SK-N-SH (cell line): Measurements from ENCODE around the gene GPR12. TPM values are rescaled to one million over a fixed set of nuclear protein-coding genes. Genes with fewer than 3 reads are reported as not detected.

Source experiments
- CTCF ChIA-PET: fragments of 300-600, 350-600 bp; formaldehyde crosslinking; extraction: SDS; loops from one replicate; lab custom pipeline; 2021; lab: Yijun Ruan, JAX
- POLR2A ChIA-PET: fragments of 350-600 bp; sonication (Branson Sonifier 250); formaldehyde crosslinking; extraction: SDS; loops from one replicate; lab custom pipeline; 2020; ENCODE audit warnings: antibody characterized with exemption, inconsistent platforms; lab: Yijun Ruan, JAX
- DNase-seq: peaks from one replicate; pipeline ENCODE4 v3.0.0; 2012
- H2AFZ ChIP-seq: fragments of 200-600 bp; sonication (generic); 2 replicates; pipeline ENCODE4 v1.8.1; 2016; ENCODE audit warnings: antibody characterized with exemption, mild to moderate bottlenecking, low read depth
- H3F3A ChIP-seq: fragments of 200-600 bp; sonication (generic); replicated peaks from 2 replicates; pipeline ENCODE3; 2016; ENCODE audit warnings: antibody characterized with exemption, mild to moderate bottlenecking; ENCODE audit not compliant: insufficient read depth
- H3K27ac ChIP-seq, 2 experiments: fragments of 200-500 bp in 1 of 2; fragments of 200-600 bp in 1 of 2; sonication (Bioruptor generic) in 1 of 2; sonication (generic), shearing (Covaris generic) in 1 of 2; 2 replicates each; pipeline versions ENCODE4 v1.5.1 to v1.6.1; 2014 to 2016; ENCODE audit warnings: low read depth in 2 of 2, inconsistent platforms in 1 of 2, low read length in 1 of 2, mild to moderate bottlenecking in 1 of 2, mixed read lengths in 1 of 2
- H3K27me3 ChIP-seq: fragments of 200-600 bp; sonication (generic), shearing (Covaris generic); 2 replicates; pipeline ENCODE4 v1.6.1; 2016; ENCODE audit warnings: mixed run types; ENCODE audit not compliant: insufficient read depth
- H3K36me3 ChIP-seq, 2 experiments: fragments of 200-500 bp in 1 of 2; fragments of 200-600 bp in 1 of 2; sonication (Bioruptor generic) in 1 of 2; sonication (generic) in 1 of 2; replicated peaks in 1 of 2; 2 replicates each; pipeline versions ENCODE3 to v1.5.1; 2014 to 2016; ENCODE audit warnings: low read length in 1 of 2, mild to moderate bottlenecking in 1 of 2; ENCODE audit not compliant: insufficient read depth in 2 of 2, control insufficient read depth in 1 of 2
- H3K4me1 ChIP-seq, 2 experiments: fragments of 200-500 bp in 1 of 2; fragments of 200-600 bp in 1 of 2; sonication (Bioruptor generic) in 1 of 2; sonication (generic), shearing (Covaris generic) in 1 of 2; 2 replicates each; pipeline versions ENCODE4 v1.5.1 to v1.6.1; 2014 to 2016; ENCODE audit warnings: low read depth in 1 of 2, low read length in 1 of 2, mixed run types in 1 of 2; ENCODE audit not compliant: insufficient read depth in 2 of 2, control insufficient read depth in 1 of 2
- H3K4me2 ChIP-seq: fragments of 200-600 bp; sonication (generic), shearing (Covaris generic); 2 replicates; pipeline ENCODE4 v1.6.1; 2017; ENCODE audit warnings: mixed run types
- H3K4me3 ChIP-seq, 2 experiments: fragments of 200-500 bp in 1 of 2; fragments of 200-600 bp in 1 of 2; sonication (Bioruptor generic) in 1 of 2; sonication (generic), shearing (Covaris generic) in 1 of 2; 2 replicates each; pipeline versions ENCODE4 v1.5.1 to v1.8.1; 2014 to 2016; ENCODE audit warnings: low read depth in 2 of 2, inconsistent platforms in 1 of 2, low read length in 1 of 2, mild to moderate bottlenecking in 1 of 2, mixed read lengths in 1 of 2, moderate library complexity in 1 of 2
- H3K79me2 ChIP-seq: fragments of 200-600 bp; sonication (generic); 2 replicates; pipeline ENCODE4 v1.8.1; 2017; ENCODE audit warnings: mild to moderate bottlenecking; ENCODE audit not compliant: insufficient read depth
- H3K9ac ChIP-seq: fragments of 200-600 bp; sonication (generic); 2 replicates; pipeline ENCODE4 v1.6.1; 2017; ENCODE audit warnings: mixed run types
- H3K9me2 ChIP-seq: fragments of 200-600 bp; sonication (generic); 2 replicates; pipeline ENCODE4 v1.6.1; 2017; ENCODE audit warnings: mixed run types
- H3K9me3 ChIP-seq: fragments of 200-600 bp; sonication (generic); 2 replicates; pipeline ENCODE4 v1.6.1; 2017; ENCODE audit warnings: mixed run types, mild to moderate bottlenecking, moderate library complexity
- H4K20me1 ChIP-seq: fragments of 200-600 bp; sonication (generic); 2 replicates; pipeline ENCODE4 v1.6.1; 2017; ENCODE audit warnings: mild to moderate bottlenecking, mixed run types; ENCODE audit not compliant: insufficient read depth
- MEF2A ChIP-seq: IDR thresholded peaks from 2 replicates; pipeline ENCODE4 v1.4.0; 2012; ENCODE audit warnings: low read depth, borderline replicate concordance
- MXI1 ChIP-seq: IDR thresholded peaks from 2 replicates; pipeline ENCODE4 v1.6.1; 2012; ENCODE audit warnings: mild to moderate bottlenecking, low read depth, low read length, improper control_type of control experiment
- NFIC ChIP-seq: IDR thresholded peaks from 2 replicates; pipeline ENCODE4 v1.4.0; 2012; ENCODE audit warnings: borderline replicate concordance
- NRF1 ChIP-seq: IDR thresholded peaks from 2 replicates; pipeline ENCODE4 v1.6.1; 2012; ENCODE audit warnings: low read depth, mild to moderate bottlenecking, low read length
- POLR2AphosphoS5 ChIP-seq: IDR thresholded peaks from 2 replicates; pipeline ENCODE4 v1.6.1; 2012; ENCODE audit warnings: low read depth, low read length
- RCOR1 ChIP-seq: fragments of 150-350 bp; IDR thresholded peaks from 2 replicates; pipeline ENCODE4 v1.6.1; 2017; ENCODE audit warnings: antibody characterized with exemption, low read length
- RXRA ChIP-seq: IDR thresholded peaks from 2 replicates; pipeline ENCODE4 v1.4.0; 2012; ENCODE audit warnings: low read depth, mild to moderate bottlenecking, borderline replicate concordance
- TAF1 ChIP-seq: IDR thresholded peaks from 2 replicates; pipeline ENCODE4 v1.6.1; 2012; ENCODE audit warnings: low read depth, mild to moderate bottlenecking, low read length, moderate library complexity, borderline replicate concordance
- TEAD4 ChIP-seq: IDR thresholded peaks from 2 replicates; pipeline ENCODE4 v1.4.0; 2012; ENCODE audit warnings: mild to moderate bottlenecking, borderline replicate concordance; ENCODE audit not compliant: insufficient read depth
- YY1 ChIP-seq: IDR thresholded peaks from 2 replicates; pipeline ENCODE4 v1.4.0; 2012; ENCODE audit warnings: low read depth, mild to moderate bottlenecking
- WGBS: methylation state at CpG from one replicate; pipeline ENCODE4 v1.1.6; 2017; ENCODE audit warnings: low lambda C conversion rate; 5-methylcytosine and 5-hydroxymethylcytosine counted together
- polyA plus RNA-seq, 3 experiments: library from polyadenylated mRNA; depleted of rRNA; stranded (reverse); fragments of >200 nt; gene quantifications; 2 replicates each; pipeline ENCODE4 v1.2.3, GENCODE V29; 2012
- TF ChIP-seq, protein P1 (sequence below): IDR thresholded peaks from 2 replicates; pipeline ENCODE4; 2012
- TF ChIP-seq, protein P2 (sequence below): fragments of 150-350 bp; IDR thresholded peaks from 2 replicates; pipeline ENCODE4 v1.6.1; 2017; ENCODE audit warnings: antibody characterized with exemption, low read length, low read depth, borderline replicate concordance
- TF ChIP-seq, protein P3 (sequence below): fragments of 150-350 bp; IDR thresholded peaks from 2 replicates; pipeline ENCODE4 v1.6.1; 2016; ENCODE audit warnings: mild to moderate bottlenecking, low read depth, low read length
- TF ChIP-seq, protein P4 (sequence below): IDR thresholded peaks from 2 replicates; pipeline ENCODE4 v1.4.0; 2012; ENCODE audit warnings: low read depth, borderline replicate concordance
- TF ChIP-seq, protein P5 (sequence below): fragments of 200-600 bp; sonication (generic); IDR thresholded peaks from 2 replicates; pipeline ENCODE4 v1.6.1; 2017; ENCODE audit warnings: antibody characterized with exemption, mild to moderate bottlenecking, moderate library complexity

Gene GPR12
- polyA plus RNA-seq, 1 of the 3 experiments (the other 2 are of a cell fraction): not detected

GRCh38 chr13:26786651-26787295, 26.2 kb upstream of the GPR12 start:
- H2AFZ ChIP-seq: no peak overlapping the region
- H3K9me3 ChIP-seq: no peaks in the 10 kb centered on the region
- H3K9ac ChIP-seq: no peak overlapping the region
- H3K79me2 ChIP-seq: no peaks in the 10 kb centered on the region
- no peak overlapping the region for H3K27ac ChIP-seq
- no peaks in the 10 kb centered on the region for H3F3A ChIP-seq
- no peaks in the 10 kb centered on the region for H3K27me3 ChIP-seq
- ChIA-PET POLR2A (no interaction called here), CTCF (interaction anchor here (1.5 to 1.9 kb wide), 2 partner anchors 86 to 144 kb away, joined by 4 to 7 read pairs; no protein-coding TSS in a partner anchor)
- H3K9me2 ChIP-seq: no peaks in the 10 kb centered on the region
- WGBS: 42% methylated on average over 2 of the region's 2 CpGs
- H3K4me1 ChIP-seq: no peaks in the 10 kb centered on the region
- H4K20me1 ChIP-seq: no peaks in the 10 kb centered on the region
- H3K36me3 ChIP-seq: no peaks in the 10 kb centered on the region
- DNase-seq: no peak
- H3K4me3 ChIP-seq: no peak overlapping the region
- no peak overlapping the region for H3K4me2 ChIP-seq
- TF ChIP-seq, protein P1, sequence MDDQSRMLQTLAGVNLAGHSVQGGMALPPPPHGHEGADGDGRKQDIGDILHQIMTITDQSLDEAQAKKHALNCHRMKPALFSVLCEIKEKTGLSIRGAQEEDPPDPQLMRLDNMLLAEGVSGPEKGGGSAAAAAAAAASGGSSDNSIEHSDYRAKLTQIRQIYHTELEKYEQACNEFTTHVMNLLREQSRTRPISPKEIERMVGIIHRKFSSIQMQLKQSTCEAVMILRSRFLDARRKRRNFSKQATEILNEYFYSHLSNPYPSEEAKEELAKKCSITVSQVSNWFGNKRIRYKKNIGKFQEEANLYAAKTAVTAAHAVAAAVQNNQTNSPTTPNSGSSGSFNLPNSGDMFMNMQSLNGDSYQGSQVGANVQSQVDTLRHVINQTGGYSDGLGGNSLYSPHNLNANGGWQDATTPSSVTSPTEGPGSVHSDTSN: no peak
- TF ChIP-seq MXI1: no peak
- TF ChIP-seq RXRA: no peak
- TF ChIP-seq, protein P2, sequence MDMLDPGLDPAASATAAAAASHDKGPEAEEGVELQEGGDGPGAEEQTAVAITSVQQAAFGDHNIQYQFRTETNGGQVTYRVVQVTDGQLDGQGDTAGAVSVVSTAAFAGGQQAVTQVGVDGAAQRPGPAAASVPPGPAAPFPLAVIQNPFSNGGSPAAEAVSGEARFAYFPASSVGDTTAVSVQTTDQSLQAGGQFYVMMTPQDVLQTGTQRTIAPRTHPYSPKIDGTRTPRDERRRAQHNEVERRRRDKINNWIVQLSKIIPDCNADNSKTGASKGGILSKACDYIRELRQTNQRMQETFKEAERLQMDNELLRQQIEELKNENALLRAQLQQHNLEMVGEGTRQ: no peak
- TF ChIP-seq, protein P3, sequence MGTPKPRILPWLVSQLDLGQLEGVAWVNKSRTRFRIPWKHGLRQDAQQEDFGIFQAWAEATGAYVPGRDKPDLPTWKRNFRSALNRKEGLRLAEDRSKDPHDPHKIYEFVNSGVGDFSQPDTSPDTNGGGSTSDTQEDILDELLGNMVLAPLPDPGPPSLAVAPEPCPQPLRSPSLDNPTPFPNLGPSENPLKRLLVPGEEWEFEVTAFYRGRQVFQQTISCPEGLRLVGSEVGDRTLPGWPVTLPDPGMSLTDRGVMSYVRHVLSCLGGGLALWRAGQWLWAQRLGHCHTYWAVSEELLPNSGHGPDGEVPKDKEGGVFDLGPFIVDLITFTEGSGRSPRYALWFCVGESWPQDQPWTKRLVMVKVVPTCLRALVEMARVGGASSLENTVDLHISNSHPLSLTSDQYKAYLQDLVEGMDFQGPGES: no peak
- TF ChIP-seq TEAD4: no peak

DNA sequence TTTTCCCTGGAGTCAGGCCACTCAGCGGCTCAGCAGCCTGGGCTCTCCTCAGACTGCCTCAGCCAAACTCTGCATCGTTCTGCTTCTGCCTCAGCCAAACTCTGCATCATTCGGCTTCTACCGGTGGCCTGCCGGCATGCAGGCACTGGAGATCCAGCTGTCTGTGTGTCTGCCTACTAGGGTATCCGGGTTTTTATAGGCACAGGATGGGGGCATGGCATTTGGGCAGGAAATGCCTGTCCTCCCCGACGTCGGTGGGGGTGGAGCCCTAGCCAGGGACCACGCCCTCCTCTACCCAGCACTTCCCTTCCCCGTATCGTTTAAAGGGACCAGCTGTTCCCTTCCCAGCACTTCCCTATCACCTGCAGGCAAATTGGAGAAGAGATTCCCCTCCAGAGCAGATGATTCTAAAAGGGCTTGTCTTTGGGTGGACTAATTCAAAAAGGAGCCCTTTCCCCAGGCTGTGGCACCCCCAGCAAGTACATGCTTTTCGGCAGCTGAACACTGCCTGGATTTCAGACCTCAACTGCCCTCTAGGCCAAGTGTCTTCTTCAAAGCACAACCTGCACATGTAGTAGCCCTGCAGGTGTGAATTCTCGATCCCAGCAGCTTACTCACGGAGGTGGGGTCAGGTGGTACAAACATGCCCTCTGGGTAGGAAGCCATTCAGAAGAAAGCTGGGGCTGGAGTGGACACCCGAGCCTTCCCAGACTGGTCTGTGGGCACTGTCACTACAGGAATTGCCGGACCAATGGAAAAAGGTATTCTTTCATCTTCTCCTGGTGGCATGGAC, 25.4 kb upstream of the GPR12 start:
- Histone ChIP-seq H3K27ac (no peak overlapping the region), H3K4me2 (no peak overlapping the region), H3K36me3 (no peaks in the 10 kb centered on the region), H4K20me1 (no peaks in the 10 kb centered on the region), H3K79me2 (no peaks in the 10 kb centered on the region), H3K9ac (no peak overlapping the region), H3K9me3 (no peaks in the 10 kb centered on the region), H3K4me3 (no peak overlapping the region), H3K9me2 (no peaks in the 10 kb centered on the region), H3K4me1 (no peaks in the 10 kb centered on the region), H3K27me3 (no peaks in the 10 kb centered on the region), H3F3A (no peaks in the 10 kb centered on the region), H2AFZ (no peak overlapping the region)
- WGBS: 26% methylated on average over 13 of the region's 17 CpGs
- CTCF ChIA-PET: interaction anchor here (0.9 to 1.9 kb wide), 4 partner anchors 11 to 144 kb away, joined by 3 to 7 read pairs (median 4); no protein-coding TSS in a partner anchor
- no peak for DNase-seq
- POLR2A ChIA-PET: no interaction called here
- TF ChIP-seq, protein P4, sequence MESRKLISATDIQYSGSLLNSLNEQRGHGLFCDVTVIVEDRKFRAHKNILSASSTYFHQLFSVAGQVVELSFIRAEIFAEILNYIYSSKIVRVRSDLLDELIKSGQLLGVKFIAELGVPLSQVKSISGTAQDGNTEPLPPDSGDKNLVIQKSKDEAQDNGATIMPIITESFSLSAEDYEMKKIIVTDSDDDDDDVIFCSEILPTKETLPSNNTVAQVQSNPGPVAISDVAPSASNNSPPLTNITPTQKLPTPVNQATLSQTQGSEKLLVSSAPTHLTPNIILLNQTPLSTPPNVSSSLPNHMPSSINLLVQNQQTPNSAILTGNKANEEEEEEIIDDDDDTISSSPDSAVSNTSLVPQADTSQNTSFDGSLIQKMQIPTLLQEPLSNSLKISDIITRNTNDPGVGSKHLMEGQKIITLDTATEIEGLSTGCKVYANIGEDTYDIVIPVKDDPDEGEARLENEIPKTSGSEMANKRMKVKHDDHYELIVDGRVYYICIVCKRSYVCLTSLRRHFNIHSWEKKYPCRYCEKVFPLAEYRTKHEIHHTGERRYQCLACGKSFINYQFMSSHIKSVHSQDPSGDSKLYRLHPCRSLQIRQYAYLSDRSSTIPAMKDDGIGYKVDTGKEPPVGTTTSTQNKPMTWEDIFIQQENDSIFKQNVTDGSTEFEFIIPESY: no peak
- no peak for TF ChIP-seq NRF1
- no peak for TF ChIP-seq MEF2A
- no peak for TF ChIP-seq NFIC
- TF ChIP-seq, protein P5, sequence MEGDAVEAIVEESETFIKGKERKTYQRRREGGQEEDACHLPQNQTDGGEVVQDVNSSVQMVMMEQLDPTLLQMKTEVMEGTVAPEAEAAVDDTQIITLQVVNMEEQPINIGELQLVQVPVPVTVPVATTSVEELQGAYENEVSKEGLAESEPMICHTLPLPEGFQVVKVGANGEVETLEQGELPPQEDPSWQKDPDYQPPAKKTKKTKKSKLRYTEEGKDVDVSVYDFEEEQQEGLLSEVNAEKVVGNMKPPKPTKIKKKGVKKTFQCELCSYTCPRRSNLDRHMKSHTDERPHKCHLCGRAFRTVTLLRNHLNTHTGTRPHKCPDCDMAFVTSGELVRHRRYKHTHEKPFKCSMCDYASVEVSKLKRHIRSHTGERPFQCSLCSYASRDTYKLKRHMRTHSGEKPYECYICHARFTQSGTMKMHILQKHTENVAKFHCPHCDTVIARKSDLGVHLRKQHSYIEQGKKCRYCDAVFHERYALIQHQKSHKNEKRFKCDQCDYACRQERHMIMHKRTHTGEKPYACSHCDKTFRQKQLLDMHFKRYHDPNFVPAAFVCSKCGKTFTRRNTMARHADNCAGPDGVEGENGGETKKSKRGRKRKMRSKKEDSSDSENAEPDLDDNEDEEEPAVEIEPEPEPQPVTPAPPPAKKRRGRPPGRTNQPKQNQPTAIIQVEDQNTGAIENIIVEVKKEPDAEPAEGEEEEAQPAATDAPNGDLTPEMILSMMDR: no peak
- TF ChIP-seq YY1: no peak
- TF ChIP-seq, protein P2: no peak
- TF ChIP-seq TEAD4: no peak
- no peak for TF ChIP-seq RCOR1
- no peak for TF ChIP-seq POLR2AphosphoS5
- no peak for TF ChIP-seq TAF1
